ENCODE measurements around the gene TOR2A. TPM values are rescaled to one million over a fixed set of nuclear protein-coding genes. Genes with fewer than 3 reads are reported as not detected.

Gene TOR2A
- total and polyA plus RNA-seq, 2 of the 8 experiments (the other 6 are each of a cell fraction or from before 2014, with no cell fraction given): 18.7 to 24.9 TPM

- Histone ChIP-seq H3K4me3 (ENCODE audit: extremely low read depth in 1 of 4, insufficient read depth in 2 of 4, low read depth in 3 of 4, low read length in 4 of 4) (peak overlapping the region; percentile 64 to 82 (median 75)), H3K79me2 (ENCODE audit: control insufficient read depth in 1 of 2, insufficient read depth in 2 of 2, low read length in 2 of 2) (no peaks in the 10 kb centered on the region), H2AFZ (ENCODE audit: low read length) (no peak overlapping the region), H2BK20ac (ENCODE audit: low read length) (no peak overlapping the region), H3K56ac (replicated peaks; ENCODE audit: insufficient read length, low read depth, low read length) (no peak overlapping the region), H2BK5ac (ENCODE audit: low read depth, low read length) (peak overlapping the region; percentile 24; the same call in 1 of the 2 replicates), H3K27ac (ENCODE audit: low read depth, low read length) (no peak overlapping the region), H3K23me2 (ENCODE audit: low read depth, low read length) (peaks cover 10% of the 10 kb centered on the region; the same call in 1 of the 2 replicates), H3K4ac (replicated peaks; ENCODE audit: insufficient read length, low read depth, low read length) (no peak overlapping the region), H2BK15ac (ENCODE audit: low read length) (no peak overlapping the region), H3K23ac (ENCODE audit: insufficient read length) (no peak overlapping the region), H3K79me1 (ENCODE audit: low read depth, low read length) (no peaks in the 10 kb centered on the region; the same call in 1 of the 2 replicates), H3K4me1 (replicated peaks in 1 of 4; ENCODE audit: control insufficient read depth in 3 of 4, insufficient read depth in 4 of 4, low read length in 3 of 4) (peaks cover 0 to 28% (median 20%) of the 10 kb centered on the region in 4 experiments; a peak in 6 of 7 replicates), H3K9ac (replicated peaks in 1 of 4; ENCODE audit: extremely low read depth in 1 of 4, low read depth in 3 of 4, low read length in 3 of 4) (peak overlapping the region in 2 of 4 experiments; percentile 42 to 45; a peak in 4 of 7 replicates), H2BK12ac (ENCODE audit: low read depth, low read length) (no peak overlapping the region; the same call in 1 of the 2 replicates), H3K14ac (ENCODE audit: insufficient read length) (no peak overlapping the region), H2BK120ac (replicated peaks; ENCODE audit: low read depth, low read length) (no peak overlapping the region), H4K8ac (ENCODE audit: extremely low read depth, insufficient read depth, low read length) (no peak overlapping the region; the same call in 1 of the 2 replicates), H3K27me3 (replicated peaks in 1 of 4; ENCODE audit: control insufficient read depth in 3 of 4, extremely low read depth in 1 of 4, insufficient read depth in 3 of 4, low read length in 3 of 4) (0 out of 7 replicates have a peak, but pooled peaks cover 0 to 2% (median 0%) of the 10 kb centered on the region in 4 experiments), H2AK5ac (ENCODE audit: low read depth, low read length) (no peak overlapping the region), H4K91ac (replicated peaks; ENCODE audit: insufficient read length, low read length) (no peak overlapping the region), H3K9me3 (ENCODE audit: insufficient read depth in 2 of 2, low read depth in 1 of 2, low read length in 1 of 2) (no peaks in the 10 kb centered on the region), H3K36me3 (ENCODE audit: control insufficient read depth in 2 of 4, insufficient read depth in 4 of 4, low read length in 3 of 4) (no peaks in the 10 kb centered on the region), H4K20me1 (replicated peaks in 1 of 2; ENCODE audit: control insufficient read depth in 1 of 2, insufficient read depth in 2 of 2, low read length in 2 of 2) (peaks cover 0 to 3% of the 10 kb centered on the region in 2 experiments), H3K18ac (ENCODE audit: extremely low read depth, low read length) (no peak overlapping the region; the same call in 1 of the 2 replicates), H4K5ac (ENCODE audit: insufficient read length, low read depth, low read length) (no peak overlapping the region), H3K4me2 (ENCODE audit: insufficient read depth in 1 of 2, low read depth in 2 of 2, low read length in 2 of 2) (peak overlapping the region; percentile 59 to 99)
- 1% methylated on average over 21 of the region's 44 CpGs; no CpG with 5 or more reads in 1 of the 2 experiments for whole genome bisulfite sequencing, 2 experiments (ENCODE audit: extremely low coverage in 1 of 2, insufficient coverage in 1 of 2, insufficient read length in 1 of 2, insufficient replicate concordance in 2 of 2, low coverage in 1 of 2, low lambda C conversion rate in 2 of 2, missing lambda C conversion rate in 1 of 2)
- ChIA-PET POLR2A (ENCODE audit: partially characterized antibody) (interaction anchor here (0.7 to 2.7 kb wide), 6 partner anchors 9 to 264 kb away, joined by 3 to 17 read pairs (median 5); partner anchors contain the start of genes CFAP157, LRSAM1, RPL12 and TOR2A), CTCF (ENCODE audit: partially characterized antibody) (interaction anchor here (0.8 to 3.3 kb wide), 7 partner anchors 13 to 189 kb away, joined by 3 to 24 read pairs (median 4); partner anchors contain the start of genes CDK9 and TOR2A)
- TF ChIP-seq TEAD4 (IDR thresholded peaks at IDR 0.05; ENCODE audit: low read depth, low read length): no peak
- TF ChIP-seq RBBP5 (IDR thresholded peaks at IDR 0.05; ENCODE audit: borderline replicate concordance, low read depth, low read length): no peak; the same call in 1 of the 2 replicates
- TF ChIP-seq MAX (IDR thresholded peaks at IDR 0.05): 0 out of 2 replicates have a peak, but pooled peaks have one; percentile 18
- TF ChIP-seq ATF3 (IDR thresholded peaks at IDR 0.05; ENCODE audit: insufficient read depth, low read depth, low read length): no peak
- no peak for TF ChIP-seq EZH2 (IDR thresholded peaks at IDR 0.05; ENCODE audit: low read depth, low read length, severe bottlenecking)
- peak; percentile 14 for TF ChIP-seq ASH2L (IDR thresholded peaks at IDR 0.05; ENCODE audit: low read length)
- TF ChIP-seq MAFK (IDR thresholded peaks at IDR 0.05; ENCODE audit: low read depth, low read length): no peak
- DNase-seq (ENCODE audit: low read depth in 1 of 2, low spot score in 2 of 2): no peak
- FAIRE-seq: no peak
Observed at GRCh38 chr9:127714951-127715469, 20.1 kb downstream of the TOR2A start.
